ENCODE data around the gene RAB31.

DNA sequence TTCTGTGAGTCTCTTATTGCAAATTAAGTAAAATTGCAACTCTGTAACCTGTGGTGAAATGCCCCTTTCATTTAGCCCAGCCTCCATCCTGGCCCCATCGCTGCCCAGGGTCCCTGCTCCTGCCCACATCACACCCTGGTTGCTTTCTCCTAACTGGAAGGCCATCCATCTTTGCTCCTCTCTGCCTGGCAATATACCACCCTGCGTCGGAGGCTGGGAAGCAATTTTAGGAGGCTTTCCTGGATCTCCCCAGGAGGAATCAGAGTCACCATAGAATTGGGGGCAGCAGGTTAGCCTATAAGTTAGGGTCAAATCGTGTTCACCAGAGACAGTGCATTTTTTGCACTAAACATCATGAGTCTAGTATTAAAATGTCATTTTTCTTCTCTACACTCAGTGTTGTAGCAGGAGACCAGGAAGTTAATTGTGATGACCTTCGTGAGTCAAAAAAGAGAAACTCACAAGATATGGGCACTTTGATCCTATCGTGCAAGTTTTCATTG, 163.2 kb downstream of the RAB31 start:
- TF ChIP-seq CTCF (IDR thresholded peaks at IDR 0.05) (no peak), SREBF2 (IDR thresholded peaks at IDR 0.05) (no peak), CHD2 (IDR thresholded peaks at IDR 0.05; ENCODE audit: low read length, partially characterized antibody) (no peak), E2F6 (IDR thresholded peaks at IDR 0.05; ENCODE audit: borderline replicate concordance, low read depth) (no peak), RAD21 (conservative IDR thresholded peaks at IDR 0.05 in 1 of 2, IDR thresholded peaks at IDR 0.05 in 1 of 2) (no peak), TP53 (CRISPR knock-in tag; IDR thresholded peaks at IDR 0.05) (no peak), KDM1A (IDR thresholded peaks at IDR 0.05; ENCODE audit: low read depth) (no peak), MAFK (IDR thresholded peaks at IDR 0.05; ENCODE audit: partially characterized antibody) (no peak), POLR2AphosphoS2 (conservative IDR thresholded peaks at IDR 0.05; ENCODE audit: low read length) (no peak), POLR2A (IDR thresholded peaks at IDR 0.05; ENCODE audit: low read length) (no peak), HDAC2 (IDR thresholded peaks at IDR 0.05) (no peak)
- TF ChIP-seq, protein P1, sequence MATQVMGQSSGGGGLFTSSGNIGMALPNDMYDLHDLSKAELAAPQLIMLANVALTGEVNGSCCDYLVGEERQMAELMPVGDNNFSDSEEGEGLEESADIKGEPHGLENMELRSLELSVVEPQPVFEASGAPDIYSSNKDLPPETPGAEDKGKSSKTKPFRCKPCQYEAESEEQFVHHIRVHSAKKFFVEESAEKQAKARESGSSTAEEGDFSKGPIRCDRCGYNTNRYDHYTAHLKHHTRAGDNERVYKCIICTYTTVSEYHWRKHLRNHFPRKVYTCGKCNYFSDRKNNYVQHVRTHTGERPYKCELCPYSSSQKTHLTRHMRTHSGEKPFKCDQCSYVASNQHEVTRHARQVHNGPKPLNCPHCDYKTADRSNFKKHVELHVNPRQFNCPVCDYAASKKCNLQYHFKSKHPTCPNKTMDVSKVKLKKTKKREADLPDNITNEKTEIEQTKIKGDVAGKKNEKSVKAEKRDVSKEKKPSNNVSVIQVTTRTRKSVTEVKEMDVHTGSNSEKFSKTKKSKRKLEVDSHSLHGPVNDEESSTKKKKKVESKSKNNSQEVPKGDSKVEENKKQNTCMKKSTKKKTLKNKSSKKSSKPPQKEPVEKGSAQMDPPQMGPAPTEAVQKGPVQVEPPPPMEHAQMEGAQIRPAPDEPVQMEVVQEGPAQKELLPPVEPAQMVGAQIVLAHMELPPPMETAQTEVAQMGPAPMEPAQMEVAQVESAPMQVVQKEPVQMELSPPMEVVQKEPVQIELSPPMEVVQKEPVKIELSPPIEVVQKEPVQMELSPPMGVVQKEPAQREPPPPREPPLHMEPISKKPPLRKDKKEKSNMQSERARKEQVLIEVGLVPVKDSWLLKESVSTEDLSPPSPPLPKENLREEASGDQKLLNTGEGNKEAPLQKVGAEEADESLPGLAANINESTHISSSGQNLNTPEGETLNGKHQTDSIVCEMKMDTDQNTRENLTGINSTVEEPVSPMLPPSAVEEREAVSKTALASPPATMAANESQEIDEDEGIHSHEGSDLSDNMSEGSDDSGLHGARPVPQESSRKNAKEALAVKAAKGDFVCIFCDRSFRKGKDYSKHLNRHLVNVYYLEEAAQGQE (IDR thresholded peaks at IDR 0.05): no peak

All from A549 (cell line).